Measurements from ENCODE around the gene CTNNA2.

Gene CTNNA2

GRCh38 chr2:80073134-80073561, 560.3 kb downstream of the CTNNA2 start:
- TF ChIP-seq EZH2phosphoT487 (IDR thresholded peaks at IDR 0.05; ENCODE audit: low read depth) (no peak), CTCF (IDR thresholded peaks at IDR 0.05; ENCODE audit: low read depth, low read length) (peak; percentile 72)

GRCh38 chr2:80074321-80075070, 561.6 kb downstream of the CTNNA2 start:
- Histone ChIP-seq H3K9me3 (ENCODE audit: insufficient read depth, low read length) (no peaks in the 10 kb centered on the region), H4K20me1 (ENCODE audit: insufficient read depth, low read length) (no peaks in the 10 kb centered on the region), H3K27me3 (ENCODE audit: low read depth, low read length) (no peaks in the 10 kb centered on the region), H3K4me3 (ENCODE audit: low read length) (no peak overlapping the region), H3K79me2 (ENCODE audit: low read length) (no peaks in the 10 kb centered on the region), H2AFZ (ENCODE audit: low read depth, low read length) (no peak overlapping the region), H3K4me2 (ENCODE audit: low read length) (no peak overlapping the region), H3K9ac (ENCODE audit: low read length) (no peak overlapping the region), H3K27ac (ENCODE audit: low read length) (no peak overlapping the region), H3K36me3 (replicated peaks; ENCODE audit: low read depth, low read length) (no peaks in the 10 kb centered on the region), H3K4me1 (ENCODE audit: low read length) (no peaks in the 10 kb centered on the region)
- no peak for TF ChIP-seq EZH2phosphoT487 (IDR thresholded peaks at IDR 0.05; ENCODE audit: low read depth)
- no peak for TF ChIP-seq CTCF (IDR thresholded peaks at IDR 0.05; ENCODE audit: low read depth, low read length)

More at GRCh38 chr2:80073134-80073561, 560.3 kb downstream of the CTNNA2 start:
- Histone ChIP-seq H3K27ac (ENCODE audit: low read length) (no peak overlapping the region), H3K36me3 (replicated peaks; ENCODE audit: low read depth, low read length) (no peaks in the 10 kb centered on the region), H2AFZ (ENCODE audit: low read depth, low read length) (peak overlapping the region; percentile 10; the same call in 1 of the 2 replicates), H3K9me3 (ENCODE audit: insufficient read depth, low read length) (no peaks in the 10 kb centered on the region), H4K20me1 (ENCODE audit: insufficient read depth, low read length) (no peaks in the 10 kb centered on the region), H3K4me3 (ENCODE audit: low read length) (no peak overlapping the region; the same call in 1 of the 2 replicates), H3K4me2 (ENCODE audit: low read length) (peak overlapping the region; percentile 25), H3K27me3 (ENCODE audit: low read depth, low read length) (no peaks in the 10 kb centered on the region), H3K79me2 (ENCODE audit: low read length) (no peaks in the 10 kb centered on the region), H3K4me1 (ENCODE audit: low read length) (no peaks in the 10 kb centered on the region), H3K9ac (ENCODE audit: low read length) (no peak overlapping the region)

- no peaks in the 10 kb centered on the region for H4K20me1 ChIP-seq (ENCODE audit: insufficient read depth, low read length)
- H2AFZ ChIP-seq (ENCODE audit: low read depth, low read length): no peak overlapping the region
Measured at GRCh38 chr2:80075719-80076118, 562.9 kb downstream of the CTNNA2 start.

More at GRCh38 chr2:80075719-80076118, 562.9 kb downstream of the CTNNA2 start:
- Histone ChIP-seq H3K79me2 (ENCODE audit: low read length) (no peaks in the 10 kb centered on the region), H3K27ac (ENCODE audit: low read length) (no peak overlapping the region), H3K4me3 (ENCODE audit: low read length) (no peak overlapping the region), H3K27me3 (ENCODE audit: low read depth, low read length) (no peaks in the 10 kb centered on the region), H3K4me1 (ENCODE audit: low read length) (no peaks in the 10 kb centered on the region), H3K9me3 (ENCODE audit: insufficient read depth, low read length) (no peaks in the 10 kb centered on the region), H3K9ac (ENCODE audit: low read length) (no peak overlapping the region), H3K36me3 (replicated peaks; ENCODE audit: low read depth, low read length) (no peaks in the 10 kb centered on the region), H3K4me2 (ENCODE audit: low read length) (no peak overlapping the region)
- no peak for TF ChIP-seq EZH2phosphoT487 (IDR thresholded peaks at IDR 0.05; ENCODE audit: low read depth)
- no peak for TF ChIP-seq CTCF (IDR thresholded peaks at IDR 0.05; ENCODE audit: low read depth, low read length)

Data from OCI-LY3 (cell line).